CD4-positive, alpha-beta T cell (primary cell): ENCODE results near the gene FBF1. TPM values are rescaled to one million over a fixed set of nuclear protein-coding genes. Genes with fewer than 3 reads are reported as not detected.
A peak's percentile ranks its signal among the peaks of the same experiment; 100 is the strongest.
"Not testable (repeated sequence)": the region's sequence is repeated elsewhere in the genome, so short reads cannot be mapped to it uniquely, and the experiment has no call there.

Source experiments
- ATAC-seq: fragments of 200-7000 bp; cut with Tn5 transposase; one replicate; pipeline ENCODE4 v1.10.0; 2022; ENCODE audit warnings: mild to moderate bottlenecking; ENCODE audit not compliant: poor library complexity
- CTCF ChIA-PET: fragments of 350-600 bp; sonication (Branson Sonifier 250); formaldehyde crosslinking; loops from one replicate; lab custom pipeline; 2021; ENCODE audit warnings: antibody characterized with exemption, inconsistent platforms; lab: Charles Lee
- POLR2A ChIA-PET: fragments of 350-600 bp; sonication (Branson Sonifier 250); formaldehyde crosslinking; loops from one replicate; lab custom pipeline; 2021; ENCODE audit warnings: antibody characterized with exemption, inconsistent platforms; lab: Charles Lee
- DNase-seq, 14 experiments: peaks; one replicate each; pipeline ENCODE4 v3.0.0-alpha.2; 2013 to 2020; ENCODE audit warnings: mixed read lengths in 2 of 14
- H3K27ac ChIP-seq, 2 donors: one replicate each; pipeline versions ENCODE4 v1.5.1 to v1.7.0; 2013; ENCODE audit warnings: low read length in 2 of 2, low read depth in 1 of 2, mild to moderate bottlenecking in 1 of 2
- H3K27me3 ChIP-seq, 2 experiments: 1 replicate in 1 of 2; 2 replicates in 1 of 2; pipeline versions ENCODE4 v1.6.1 to v1.7.0; 2013; ENCODE audit warnings: low read length in 2 of 2, control low read depth in 1 of 2, mild to moderate bottlenecking in 1 of 2, moderate library complexity in 1 of 2; ENCODE audit not compliant: insufficient read depth in 2 of 2, control insufficient read depth in 1 of 2
- H3K36me3 ChIP-seq: one replicate; pipeline ENCODE4 v1.6.1; 2013; ENCODE audit warnings: low read length, control low read depth; ENCODE audit not compliant: insufficient read depth
- H3K4me1 ChIP-seq: one replicate; pipeline ENCODE4 v1.6.1; 2013; ENCODE audit warnings: low read length, control low read depth; ENCODE audit not compliant: insufficient read depth
- H3K4me3 ChIP-seq: one replicate; pipeline ENCODE4 v1.5.1; 2013; ENCODE audit warnings: mild to moderate bottlenecking, low read length, moderate library complexity
- H3K9me3 ChIP-seq, 2 experiments: 1 replicate in 1 of 2; 2 replicates in 1 of 2; pipeline versions ENCODE4 v1.6.1 to v1.7.0; 2013; ENCODE audit warnings: low read length in 2 of 2, mild to moderate bottlenecking in 2 of 2, control low read depth in 1 of 2, moderate library complexity in 1 of 2; ENCODE audit not compliant: control insufficient read depth in 1 of 2, insufficient read depth in 1 of 2
- H3K27ac Mint-ChIP-seq: one replicate; pipeline ENCODE4 v1.8.0; 2020; ENCODE audit warnings: mixed read lengths
- H3K27me3 Mint-ChIP-seq: one replicate; pipeline ENCODE4 v1.8.0; 2021; ENCODE audit warnings: mixed read lengths
- H3K36me3 Mint-ChIP-seq: one replicate; pipeline ENCODE4 v1.8.0; 2021; ENCODE audit warnings: low read depth, mixed read lengths
- H3K4me1 Mint-ChIP-seq: one replicate; pipeline ENCODE4 v1.8.0; 2021; ENCODE audit warnings: low read depth, mixed read lengths
- H3K4me3 Mint-ChIP-seq: one replicate; pipeline ENCODE4 v1.8.0; 2020; ENCODE audit warnings: mild to moderate bottlenecking, mixed read lengths
- H3K9me3 Mint-ChIP-seq: one replicate; pipeline ENCODE4 v1.8.0; 2020; ENCODE audit warnings: mixed read lengths
- CTCF ChIP-seq: fragments of 200-600 bp; IDR thresholded peaks from one replicate; pipeline ENCODE4 v1.8.0; 2022; ENCODE audit warnings: antibody characterized with exemption, mild to moderate bottlenecking
- intact Hi-C, 2 experiments: fragments of 100-400 bp; cut with DNase I in 1 of 2; cut with micrococcal nuclease in 1 of 2; formaldehyde crosslinking; loops; one replicate each; pipeline versions ENCODE4 v1.15.1 to v1.9.0; 2023 to 2025; cut with DNase I, micrococcal nuclease
- total RNA-seq, 174 experiments: library from RNA in 2 of 174; stranded (reverse) in 2 of 174; gene quantifications; one replicate each; pipeline ENCODE4 v1.2.3 and lab custom pipeline; 2021 to 2026

FBF1 gene
- total RNA-seq, 2 experiments from 2014 or later: 21.2 to 23.9 TPM

GRCh38 chr17:75975757-75976174 is 34.9 kb upstream of the FBF1 start:
- ATAC-seq (no peak), DNase-seq (no peak)
- CTCF ChIA-PET: no interaction called here
- H3K27me3 ChIP-seq: no peaks in the 10 kb centered on the region
- intact Hi-C loops: no loop called here
- no peak for TF ChIP-seq CTCF
- POLR2A ChIA-PET: no interaction called here
- no peaks in the 10 kb centered on the region for H3K9me3 ChIP-seq
- Mint-ChIP-seq H3K36me3 (peaks cover 46% of the 10 kb centered on the region), H3K9me3 (no peaks in the 10 kb centered on the region), H3K4me3 (no peak overlapping the region), H3K27ac (no peak overlapping the region), H3K4me1 (peaks cover 57% of the 10 kb centered on the region), H3K27me3 (no peaks in the 10 kb centered on the region)
- peaks cover 19% of the 10 kb centered on the region for H3K4me1 ChIP-seq
- no peak overlapping the region for H3K4me3 ChIP-seq
- H3K36me3 ChIP-seq: peaks cover 5% of the 10 kb centered on the region
- H3K27ac ChIP-seq: no peak overlapping the region

- H3K4me1 ChIP-seq: peaks cover 17% of the 10 kb centered on the region
- H3K27me3 ChIP-seq, H3K4me3 ChIP-seq, DNase-seq, H3K9me3 Mint-ChIP-seq, ATAC-seq, H3K27ac ChIP-seq, H3K36me3 ChIP-seq, H3K4me3 Mint-ChIP-seq, CTCF ChIA-PET, H3K9me3 ChIP-seq, H3K27ac Mint-ChIP-seq, POLR2A ChIA-PET, H3K27me3 Mint-ChIP-seq, intact Hi-C loops: not testable (repeated sequence)
- H3K4me1 Mint-ChIP-seq: peaks cover 51% of the 10 kb centered on the region
- peaks cover 52% of the 10 kb centered on the region for H3K36me3 Mint-ChIP-seq
Observed at GRCh38 chr17:75975187-75975586, 34.3 kb upstream of the FBF1 start.

GRCh38 chr17:75970626-75971025 is 29.8 kb upstream of the FBF1 start:
- H3K4me3 Mint-ChIP-seq: no peak overlapping the region
- no peaks in the 10 kb centered on the region for H3K27me3 ChIP-seq
- H3K4me1 Mint-ChIP-seq: peaks cover 20% of the 10 kb centered on the region
- H3K4me1 ChIP-seq: peaks cover 3% of the 10 kb centered on the region
- no peak overlapping the region for H3K27ac ChIP-seq
- H3K4me3 ChIP-seq: no peak overlapping the region
- ChIA-PET POLR2A (no interaction called here), CTCF (no interaction called here)
- H3K27me3 Mint-ChIP-seq: no peaks in the 10 kb centered on the region
- DNase-seq (no peak), ATAC-seq (no peak)
- H3K9me3 Mint-ChIP-seq: no peaks in the 10 kb centered on the region
- no peaks in the 10 kb centered on the region for H3K9me3 ChIP-seq
- intact Hi-C loops: no loop called here
- peaks cover 41% of the 10 kb centered on the region for H3K36me3 Mint-ChIP-seq
- TF ChIP-seq CTCF: no peak
- H3K36me3 ChIP-seq: peaks cover 5% of the 10 kb centered on the region
- no peak overlapping the region for H3K27ac Mint-ChIP-seq

GRCh38 chr17:75970011-75970523 is 29.2 kb upstream of the FBF1 start:
- ChIA-PET CTCF (no interaction called here), POLR2A (no interaction called here)
- H3K27ac Mint-ChIP-seq: no peak overlapping the region
- H3K4me3 Mint-ChIP-seq: no peak overlapping the region
- peaks cover 3% of the 10 kb centered on the region for H3K4me1 ChIP-seq
- no peaks in the 10 kb centered on the region for H3K9me3 Mint-ChIP-seq
- no peaks in the 10 kb centered on the region for H3K9me3 ChIP-seq
- peaks cover 41% of the 10 kb centered on the region for H3K36me3 Mint-ChIP-seq
- DNase-seq: peak in 1 of 14 experiments; percentile 31
- H3K27ac ChIP-seq: no peak overlapping the region
- intact Hi-C loops: no loop called here
- no peaks in the 10 kb centered on the region for H3K27me3 ChIP-seq
- H3K4me3 ChIP-seq: no peak overlapping the region
- no peak for ATAC-seq
- peaks cover 5% of the 10 kb centered on the region for H3K36me3 ChIP-seq
- TF ChIP-seq CTCF: no peak
- H3K4me1 Mint-ChIP-seq: peaks cover 18% of the 10 kb centered on the region
- no peaks in the 10 kb centered on the region for H3K27me3 Mint-ChIP-seq

- CTCF ChIA-PET: interaction anchor here (1.2 kb wide), 2 partner anchors 10 to 113 kb away, joined by 3 read pairs; partner anchors contain the start of genes ACOX1 and TEN1
- H3K36me3 ChIP-seq, H3K4me3 ChIP-seq, POLR2A ChIA-PET, H3K9me3 ChIP-seq, ATAC-seq, intact Hi-C loops, H3K27ac Mint-ChIP-seq, H3K27me3 Mint-ChIP-seq, H3K27ac ChIP-seq, H3K27me3 ChIP-seq, H3K9me3 Mint-ChIP-seq, H3K4me3 Mint-ChIP-seq, H3K4me1 ChIP-seq, DNase-seq: not testable (repeated sequence)
- peaks cover 18% of the 10 kb centered on the region for H3K4me1 Mint-ChIP-seq
- H3K36me3 Mint-ChIP-seq: peaks cover 37% of the 10 kb centered on the region
Observed at GRCh38 chr17:75969044-75969443, 28.2 kb upstream of the FBF1 start.
